GM12878 (cell line): Measurements from ENCODE around the gene RSPO3. TPM values are rescaled to one million over a fixed set of nuclear protein-coding genes. Genes with fewer than 3 reads are reported as not detected.

ENCODE experiments used
- CUX1 ChIP-seq: IDR thresholded peaks from 2 replicates; pipeline ENCODE4 v1.6.1; 2012; ENCODE audit warnings: improper control_type of control experiment, low read depth, low read length; ENCODE audit not compliant: insufficient replicate concordance
- FOXK2 ChIP-seq: fragments of 450-650 bp; IDR thresholded peaks from 2 replicates; pipeline ENCODE4 v1.6.1; 2017; ENCODE audit warnings: mild to moderate bottlenecking, moderate library complexity
- KLF5 ChIP-seq: fragments of 450-650 bp; IDR thresholded peaks from 2 replicates; pipeline ENCODE4 v1.6.1; 2014; ENCODE audit warnings: mild to moderate bottlenecking; ENCODE audit not compliant: partially characterized antibody
- NR2C1 ChIP-seq: fragments of 450-650 bp; IDR thresholded peaks from 2 replicates; pipeline ENCODE4 v1.6.1; 2017; ENCODE audit warnings: antibody characterized with exemption, mild to moderate bottlenecking, moderate library complexity
- PRDM15 ChIP-seq: fragments of 450-650 bp; formaldehyde crosslinking; IDR thresholded peaks from 2 replicates; pipeline ENCODE4 v1.4.0; 2020; ENCODE audit warnings: mild to moderate bottlenecking, moderate library complexity
- SREBF2 ChIP-seq: IDR thresholded peaks from 2 replicates; pipeline ENCODE4 v1.6.1; 2012; ENCODE audit warnings: mild to moderate bottlenecking, low read length
- TAF1 ChIP-seq: IDR thresholded peaks from 2 replicates; pipeline ENCODE4 v1.6.1; 2011; ENCODE audit warnings: mild to moderate bottlenecking, low read depth, low read length, borderline replicate concordance
- ZBED1 ChIP-seq: IDR thresholded peaks from 2 replicates; pipeline ENCODE4 v1.6.1; 2016; ENCODE audit warnings: borderline replicate concordance
- ZNF207 ChIP-seq: fragments of 450-650 bp; IDR thresholded peaks from 2 replicates; pipeline ENCODE4 v1.6.1; 2014; ENCODE audit warnings: antibody characterized with exemption, mild to moderate bottlenecking, borderline replicate concordance
- ZSCAN29 ChIP-seq: fragments of 450-650 bp; IDR thresholded peaks from 2 replicates; pipeline ENCODE4 v1.6.1; 2017; ENCODE audit warnings: mild to moderate bottlenecking, moderate library complexity
- polyA plus RNA-seq, 11 experiments: library from polyadenylated mRNA; depleted of rRNA in 4 of 11; unstranded in 6 of 11; stranded (reverse) in 5 of 11; fragments of >200 nt; fragmentation: Nextera tagmentation in 4 of 11; fragmentation: Illumina TruSeq in 1 of 11; extraction: Ambion mirVana in 4 of 11; extraction: Trizol in 1 of 11; gene quantifications; 1 replicate in 1 of 11; 2 replicates in 10 of 11; pipeline versions ENCODE4 v1.2.1 to v1.2.3, GENCODE V29; 2011 to 2016; ENCODE audit warnings: inconsistent platforms in 2 of 11, missing spikeins in 2 of 11, low read depth in 1 of 11
- total RNA-seq, 4 experiments: library from RNA; depleted of rRNA in 3 of 4; stranded (reverse); fragments of >200 nt in 3 of 4; fragmentation: Illumina TruSeq in 1 of 4; extraction: Trizol in 1 of 4; gene quantifications; 2 replicates each; pipeline versions ENCODE4 v1.2.1 to v1.2.3, GENCODE V29; 2013 to 2021

Gene RSPO3
- total and polyA plus RNA-seq, 10 of the 15 experiments (the other 5 are each of a cell fraction or from before 2014, with no cell fraction given), result 0.16 TPM; not detected in 9

GRCh38 chr6:127090051-127090450, 28.4 kb upstream of the RSPO3 start (continued):
- no peak for TF ChIP-seq ZBED1
- no peak for TF ChIP-seq PRDM15 (CRISPR knock-in tag)
- no peak for TF ChIP-seq FOXK2
- no peak for TF ChIP-seq TAF1
- no peak for TF ChIP-seq NR2C1
- no peak for TF ChIP-seq KLF5
- no peak for TF ChIP-seq SREBF2
- no peak for TF ChIP-seq ZNF207
- TF ChIP-seq ZSCAN29, result no peak
- TF ChIP-seq CUX1, result no peak
